Mononuclear cell (primary cell): ENCODE results near the gene GRHPR. TPM values are rescaled to one million over a fixed set of nuclear protein-coding genes. Genes with fewer than 3 reads are reported as not detected.

Experiments
- H3K27me3 ChIP-seq: 2 replicates; pipeline ENCODE4 v1.6.0; 2011; ENCODE audit warnings: low read length, control low read depth; ENCODE audit not compliant: insufficient read depth
- H3K4me1 ChIP-seq: 2 replicates; pipeline ENCODE4 v1.5.1; 2011; ENCODE audit warnings: mild to moderate bottlenecking, low read length, control low read depth; ENCODE audit not compliant: insufficient read depth
- H3K4me3 ChIP-seq: 2 replicates; pipeline ENCODE4 v1.5.1; 2011; ENCODE audit warnings: mild to moderate bottlenecking, low read length, moderate library complexity
- H3K9me3 ChIP-seq: 2 replicates; pipeline ENCODE4 v1.5.1; 2011; ENCODE audit warnings: low read depth, mild to moderate bottlenecking, control low read depth, low read length
- total RNA-seq: library from RNA; depleted of rRNA; stranded (reverse); fragments of >200 nt; gene quantifications from one replicate; pipeline ENCODE4 v1.2.3, GENCODE V29; 2012

GRHPR gene
- total RNA-seq = 56.4 TPM

DNA sequence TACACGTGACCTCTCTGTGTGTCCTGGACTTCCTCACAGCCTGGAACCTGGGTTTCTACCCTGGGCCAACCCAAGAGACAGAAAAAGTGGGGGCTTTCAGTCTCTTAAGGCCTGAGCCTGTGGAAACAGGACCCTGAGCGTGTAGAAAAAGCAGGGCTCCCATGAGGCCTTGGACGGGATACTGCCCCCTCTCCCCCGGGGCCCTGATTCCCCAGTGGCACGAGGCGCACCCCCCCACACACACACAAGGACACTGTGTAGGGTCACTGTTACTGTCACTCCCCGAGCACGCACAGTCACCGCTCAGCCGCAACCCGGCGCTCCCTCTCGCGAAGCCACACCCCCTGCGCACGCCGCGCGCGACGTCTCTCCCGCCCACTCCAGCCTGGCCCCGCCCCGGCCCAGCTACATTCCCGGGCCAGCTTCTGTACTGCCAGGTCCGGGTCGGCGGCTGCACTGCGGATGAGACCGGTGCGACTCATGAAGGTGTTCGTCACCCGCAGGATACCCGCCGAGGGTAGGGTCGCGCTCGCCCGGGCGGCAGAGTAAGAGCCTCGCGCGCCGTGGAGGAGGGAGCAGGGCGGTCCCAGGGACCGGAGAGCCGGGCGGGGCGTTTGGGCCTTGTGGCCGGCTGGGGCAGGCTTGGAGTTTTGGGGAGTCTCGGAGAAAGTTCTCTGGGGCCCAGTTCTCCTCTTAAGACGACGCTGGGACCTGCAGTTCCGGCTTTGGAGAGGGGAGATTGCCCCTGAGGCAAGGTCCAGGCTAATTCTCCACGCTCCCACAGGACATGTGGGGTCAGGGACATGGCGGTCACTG is at the start of gene GRHPR:
Gene GRHPR (plus strand): TSS at position 408 of the 816 bp plus-strand sequence. CDS start 55 bp downstream, at position 463.
- Histone ChIP-seq H3K4me1 (peaks cover 24% of the 10 kb centered on the region), H3K4me3 (peak within 1 kb of the TSS; percentile 74), H3K27me3 (no peaks in the 10 kb centered on the region), H3K9me3 (no peaks in the 10 kb centered on the region)

DNA sequence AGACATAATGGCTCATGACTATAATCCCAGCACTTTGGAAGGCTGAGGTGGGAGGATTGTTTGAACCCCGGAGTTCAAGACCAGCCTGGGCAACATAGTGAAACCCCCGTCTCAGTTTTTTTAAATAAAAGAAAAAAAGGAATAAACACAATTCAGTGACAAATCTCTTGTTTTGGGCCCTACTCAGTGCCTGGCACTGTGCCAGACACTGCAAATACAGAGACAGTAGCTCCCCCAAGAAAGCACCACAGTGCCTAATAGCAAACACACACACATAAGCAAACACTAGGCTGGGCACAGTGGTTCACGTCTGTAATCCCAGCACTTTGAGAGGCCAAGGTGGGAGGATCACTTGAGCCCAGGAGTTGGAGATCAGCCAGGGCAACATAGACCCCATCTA is 49.7 kb upstream of the GRHPR start:
- no peaks in the 10 kb centered on the region for H3K27me3 ChIP-seq
- H3K4me1 ChIP-seq = peaks cover 37% of the 10 kb centered on the region
- no peaks in the 10 kb centered on the region for H3K9me3 ChIP-seq
- no peak overlapping the region for H3K4me3 ChIP-seq

DNA sequence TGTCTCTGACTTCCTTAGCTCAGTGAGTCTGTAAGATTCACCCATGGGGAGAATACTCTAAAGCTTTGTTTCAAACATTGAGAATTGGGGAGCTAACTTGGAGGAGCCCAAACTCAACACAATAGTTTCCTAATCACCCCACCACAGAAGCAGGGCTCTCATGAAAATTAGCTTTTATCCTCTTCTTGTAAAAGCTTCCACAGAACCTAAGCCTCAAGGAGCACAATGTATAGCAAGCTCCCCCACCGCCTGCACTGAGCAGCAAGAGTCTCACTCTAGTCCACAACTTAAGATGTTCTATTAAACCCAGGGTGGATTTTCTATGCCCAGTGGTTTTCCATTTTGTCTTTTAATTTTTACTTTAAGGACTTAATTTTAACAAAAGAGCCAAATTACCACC is 48.9 kb upstream of the GRHPR start:
- Histone ChIP-seq H3K4me3 (no peak overlapping the region), H3K9me3 (no peaks in the 10 kb centered on the region), H3K4me1 (peaks cover 43% of the 10 kb centered on the region), H3K27me3 (no peaks in the 10 kb centered on the region)

DNA sequence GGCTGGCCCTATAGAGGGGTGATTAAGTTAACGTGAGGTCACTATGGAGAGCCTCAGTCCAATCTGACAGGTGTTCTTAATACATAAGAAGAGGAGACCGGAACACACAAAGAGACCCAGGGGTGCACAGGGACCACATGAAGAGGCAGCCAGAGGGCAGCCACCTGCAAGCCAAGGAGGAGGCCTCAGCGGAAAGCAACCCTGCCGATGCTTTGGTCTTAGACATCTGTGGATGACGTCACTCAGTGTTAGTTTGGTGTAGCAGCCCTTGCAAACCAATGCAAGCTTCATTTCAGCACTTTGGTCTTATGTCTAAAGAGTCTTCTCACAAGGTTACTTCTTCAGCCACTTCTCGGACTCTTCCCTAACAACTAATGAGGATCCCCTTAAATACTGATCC is 47.6 kb upstream of the GRHPR start:
- Histone ChIP-seq H3K27me3 (no peaks in the 10 kb centered on the region), H3K4me1 (peaks cover 47% of the 10 kb centered on the region), H3K9me3 (no peaks in the 10 kb centered on the region), H3K4me3 (no peak overlapping the region)

DNA sequence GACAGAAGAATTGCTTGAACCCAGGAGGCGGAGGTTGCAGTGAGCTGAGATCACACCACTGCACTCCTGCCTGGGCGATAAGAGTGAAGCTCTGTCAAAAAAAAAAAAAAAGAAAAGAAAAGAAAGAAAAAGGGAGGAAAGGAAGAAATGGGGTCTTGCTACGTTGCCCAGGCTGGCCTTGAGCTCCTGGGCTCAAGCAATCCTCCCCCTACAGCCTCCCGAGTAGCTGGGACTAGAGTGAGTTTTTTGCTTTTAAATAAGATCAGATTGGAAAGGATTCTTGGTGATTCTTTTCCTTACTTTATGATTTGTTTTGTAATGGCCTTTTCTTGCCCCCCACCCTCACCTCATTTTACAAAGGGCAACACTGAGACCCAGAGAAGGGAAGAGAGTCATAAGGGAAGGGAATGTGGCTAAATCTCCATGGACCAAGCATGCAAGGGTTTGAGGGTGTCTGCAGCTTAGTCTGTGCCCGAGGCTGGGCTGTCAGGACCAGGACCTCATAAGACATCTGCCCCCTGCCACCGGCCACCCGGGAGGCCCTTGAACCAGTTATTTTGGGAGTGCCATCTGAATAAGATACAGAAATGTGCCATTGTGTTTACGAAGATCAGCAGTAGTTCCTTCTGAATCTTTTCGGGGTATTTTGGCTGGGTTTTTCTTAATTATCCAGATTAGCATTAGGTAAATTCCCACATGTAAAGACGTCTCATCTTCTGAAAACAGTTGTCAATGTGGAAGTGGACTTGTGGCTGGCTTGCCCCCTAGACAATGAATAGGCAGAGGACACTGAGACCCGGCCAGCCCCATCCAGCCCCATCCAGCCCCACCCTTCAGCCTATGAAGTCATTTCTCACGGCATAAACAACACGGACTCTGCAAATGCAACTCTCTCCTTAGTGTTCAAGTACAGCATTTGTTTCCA is 44.5 kb upstream of the GRHPR start:
- no peak overlapping the region for H3K4me3 ChIP-seq
- H3K9me3 ChIP-seq = no peaks in the 10 kb centered on the region
- H3K4me1 ChIP-seq = peaks cover 40% of the 10 kb centered on the region
- no peaks in the 10 kb centered on the region for H3K27me3 ChIP-seq

DNA sequence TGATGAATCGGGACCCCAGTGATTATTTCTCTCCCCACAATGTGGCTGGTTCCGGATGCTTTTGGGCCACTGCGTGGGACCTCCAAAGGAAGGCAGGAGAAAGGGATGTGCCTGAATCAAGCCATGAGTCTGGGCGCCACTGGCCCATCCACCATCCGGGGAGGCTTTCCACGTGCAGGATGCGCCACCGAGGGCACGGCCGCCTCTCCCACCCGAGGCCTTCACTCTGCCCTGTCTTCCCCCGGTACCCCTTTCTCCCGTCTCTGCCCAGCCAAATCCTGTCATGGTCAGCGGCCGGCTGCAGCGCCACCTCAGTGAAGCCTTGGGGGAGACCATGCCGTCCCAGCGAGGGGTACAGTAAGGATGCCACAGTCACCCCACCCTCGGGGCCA is 43.9 kb upstream of the GRHPR start:
- H3K4me3 ChIP-seq = no peak overlapping the region
- H3K27me3 ChIP-seq = no peaks in the 10 kb centered on the region
- no peaks in the 10 kb centered on the region for H3K9me3 ChIP-seq
- H3K4me1 ChIP-seq = peaks cover 47% of the 10 kb centered on the region

DNA sequence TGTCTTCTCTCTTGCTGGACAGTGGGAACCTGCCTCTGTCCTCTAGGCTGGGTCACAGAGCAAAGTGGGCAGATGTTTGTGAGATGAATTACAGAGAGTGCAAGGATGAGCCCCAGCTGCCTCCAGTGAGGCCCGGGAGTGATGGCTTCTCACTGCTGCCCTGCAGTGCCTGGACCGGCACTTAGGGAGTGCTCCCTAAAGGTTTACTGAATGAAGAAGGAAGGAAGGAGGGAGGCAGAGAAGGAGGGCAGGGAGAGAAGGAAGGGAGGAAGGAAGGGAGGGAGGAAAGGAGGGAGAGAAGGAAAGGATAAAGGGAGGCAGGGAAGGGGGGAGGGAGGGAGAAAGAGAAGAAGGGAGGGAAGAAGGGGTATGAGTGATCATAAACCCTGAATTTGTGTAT is 42.7 kb upstream of the GRHPR start:
- H3K4me1 ChIP-seq = peaks cover 44% of the 10 kb centered on the region
- H3K4me3 ChIP-seq = no peak overlapping the region
- no peaks in the 10 kb centered on the region for H3K9me3 ChIP-seq
- H3K27me3 ChIP-seq = no peaks in the 10 kb centered on the region

DNA sequence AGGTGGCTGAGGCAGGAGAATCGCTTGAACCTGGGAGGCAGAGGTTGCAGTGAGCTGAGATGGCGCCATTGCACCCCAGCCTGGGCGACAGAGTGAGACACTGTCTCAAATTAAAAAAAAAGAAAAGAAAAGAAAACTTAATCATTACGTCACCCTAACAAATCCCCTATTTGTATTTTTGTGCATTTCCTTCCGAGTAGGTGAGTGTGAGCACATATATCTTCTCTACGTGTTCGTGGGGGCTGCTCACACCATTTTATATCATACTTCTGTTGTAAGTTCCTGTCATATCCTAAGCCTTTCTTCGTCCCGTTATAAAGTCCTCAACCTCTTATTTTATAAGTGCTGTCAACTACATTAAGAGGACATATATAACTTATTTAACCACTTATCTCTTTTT is 41.9 kb upstream of the GRHPR start:
- no peaks in the 10 kb centered on the region for H3K27me3 ChIP-seq
- H3K9me3 ChIP-seq = no peaks in the 10 kb centered on the region
- H3K4me3 ChIP-seq = no peak overlapping the region
- H3K4me1 ChIP-seq = peaks cover 44% of the 10 kb centered on the region

DNA sequence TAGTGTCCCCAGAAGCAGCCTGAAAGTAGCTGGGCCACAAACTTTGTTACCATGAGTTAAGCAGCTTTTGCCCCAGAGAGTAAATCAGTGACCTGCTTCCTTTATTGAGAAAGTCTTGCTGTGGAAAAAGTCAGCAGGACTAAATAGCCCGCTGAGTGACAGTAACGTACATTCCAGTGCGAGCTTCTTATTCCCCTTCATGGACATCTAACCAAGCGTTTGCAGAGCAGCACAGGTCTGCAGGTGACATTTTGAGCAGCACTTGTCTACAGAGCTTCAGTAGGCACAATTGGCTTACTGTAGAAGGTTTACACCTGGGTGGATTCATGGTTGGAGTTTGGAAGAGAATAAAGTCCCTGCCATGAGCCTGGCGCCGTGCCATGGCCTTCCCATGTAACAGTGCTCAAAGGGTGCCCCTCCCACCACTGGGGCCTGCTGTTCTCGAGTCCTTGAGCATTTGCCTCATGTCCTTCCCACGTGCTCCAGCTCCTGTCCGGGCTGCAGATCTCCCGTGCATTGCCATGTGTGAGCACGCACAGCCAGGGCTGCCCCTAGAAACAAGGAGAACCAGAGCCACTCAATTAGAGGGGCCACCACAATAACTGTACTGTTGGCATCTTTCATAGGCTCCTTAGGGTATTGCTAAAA is 41.3 kb upstream of the GRHPR start:
- Histone ChIP-seq H3K4me1 (peaks cover 44% of the 10 kb centered on the region), H3K4me3 (no peak overlapping the region), H3K27me3 (no peaks in the 10 kb centered on the region), H3K9me3 (no peaks in the 10 kb centered on the region)

DNA sequence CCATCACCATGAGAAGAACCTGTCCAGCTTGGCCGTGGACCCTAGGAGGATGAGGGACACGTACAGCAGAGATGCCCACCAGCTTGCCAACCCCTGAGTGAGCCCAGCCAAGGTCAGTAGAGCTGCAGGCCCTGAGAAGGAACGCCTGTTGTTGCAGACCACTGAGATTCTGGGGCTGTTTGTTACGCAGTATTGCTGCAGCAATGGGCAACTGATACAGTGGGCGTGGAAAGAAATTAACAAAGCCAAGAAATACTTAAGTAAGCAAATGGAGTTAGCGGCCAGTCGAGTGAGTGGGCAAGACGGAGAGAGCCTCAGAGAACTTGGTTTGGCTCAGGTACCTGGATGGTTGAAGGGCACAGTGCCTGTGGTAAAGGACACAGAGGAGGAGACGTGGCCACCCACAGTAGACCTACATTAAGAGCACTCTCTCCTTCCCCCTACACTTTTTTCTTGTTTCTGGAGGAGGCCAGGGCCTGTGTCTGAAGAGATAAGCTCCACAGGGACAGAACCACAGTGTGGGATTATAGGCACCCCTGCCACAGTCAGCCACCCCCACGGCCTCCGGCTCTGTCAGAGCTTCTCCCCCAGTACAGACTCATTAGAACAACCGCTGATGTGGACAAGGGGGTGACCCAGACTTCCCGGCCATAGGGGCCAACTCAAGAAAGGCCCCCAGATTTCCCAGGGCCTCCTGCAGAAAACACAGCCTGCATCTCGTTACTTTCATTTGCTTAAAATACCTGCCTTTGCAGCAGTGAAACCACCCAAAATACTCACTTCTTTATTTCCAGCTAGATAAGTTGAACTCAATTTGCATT is 40.1 kb upstream of the GRHPR start:
- Histone ChIP-seq H3K9me3 (no peaks in the 10 kb centered on the region), H3K27me3 (no peaks in the 10 kb centered on the region), H3K4me1 (peaks cover 44% of the 10 kb centered on the region), H3K4me3 (no peak overlapping the region)

DNA sequence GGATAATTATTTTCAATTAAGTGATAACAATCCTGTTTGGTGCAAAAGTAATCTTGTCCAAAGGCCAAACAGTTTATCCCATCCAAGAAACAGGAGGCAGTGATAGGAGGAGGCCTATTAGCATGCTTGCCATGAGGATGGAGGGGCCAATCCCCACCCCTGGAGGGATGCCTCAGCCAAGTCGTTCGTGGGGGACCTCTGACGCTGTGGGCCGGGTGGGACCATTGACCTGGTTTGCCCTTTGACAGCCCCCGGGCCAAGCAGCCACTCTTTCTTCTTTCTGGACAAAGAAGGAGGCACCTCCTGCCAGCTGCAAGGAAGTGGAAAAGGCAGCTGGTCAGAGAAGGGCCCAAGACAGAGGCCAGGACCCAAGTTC is 39.5 kb upstream of the GRHPR start:
- no peaks in the 10 kb centered on the region for H3K9me3 ChIP-seq
- no peak overlapping the region for H3K4me3 ChIP-seq
- no peaks in the 10 kb centered on the region for H3K27me3 ChIP-seq
- peaks cover 39% of the 10 kb centered on the region for H3K4me1 ChIP-seq

DNA sequence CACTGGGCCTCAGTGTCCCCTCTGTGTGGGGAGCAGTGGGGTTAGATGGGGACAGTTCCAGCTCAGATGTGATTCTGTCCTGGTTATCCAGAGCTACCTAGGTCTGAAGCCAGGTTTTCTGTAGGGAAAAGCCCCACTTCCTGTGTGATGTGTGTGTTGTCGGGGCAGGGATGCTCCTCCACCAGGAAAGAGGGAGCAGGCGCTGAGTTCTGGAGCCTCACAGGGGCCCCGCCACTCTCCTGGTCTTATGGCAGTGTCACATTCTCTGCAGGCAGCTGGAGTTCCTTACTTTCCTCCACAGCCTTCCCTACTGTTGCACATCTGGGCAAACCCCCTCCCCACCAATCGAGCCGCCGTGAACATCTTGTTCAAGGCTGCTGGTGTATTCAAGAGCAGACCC is 39.1 kb upstream of the GRHPR start:
- Histone ChIP-seq H3K27me3 (no peaks in the 10 kb centered on the region), H3K4me1 (peaks cover 37% of the 10 kb centered on the region), H3K4me3 (no peak overlapping the region), H3K9me3 (no peaks in the 10 kb centered on the region)

DNA sequence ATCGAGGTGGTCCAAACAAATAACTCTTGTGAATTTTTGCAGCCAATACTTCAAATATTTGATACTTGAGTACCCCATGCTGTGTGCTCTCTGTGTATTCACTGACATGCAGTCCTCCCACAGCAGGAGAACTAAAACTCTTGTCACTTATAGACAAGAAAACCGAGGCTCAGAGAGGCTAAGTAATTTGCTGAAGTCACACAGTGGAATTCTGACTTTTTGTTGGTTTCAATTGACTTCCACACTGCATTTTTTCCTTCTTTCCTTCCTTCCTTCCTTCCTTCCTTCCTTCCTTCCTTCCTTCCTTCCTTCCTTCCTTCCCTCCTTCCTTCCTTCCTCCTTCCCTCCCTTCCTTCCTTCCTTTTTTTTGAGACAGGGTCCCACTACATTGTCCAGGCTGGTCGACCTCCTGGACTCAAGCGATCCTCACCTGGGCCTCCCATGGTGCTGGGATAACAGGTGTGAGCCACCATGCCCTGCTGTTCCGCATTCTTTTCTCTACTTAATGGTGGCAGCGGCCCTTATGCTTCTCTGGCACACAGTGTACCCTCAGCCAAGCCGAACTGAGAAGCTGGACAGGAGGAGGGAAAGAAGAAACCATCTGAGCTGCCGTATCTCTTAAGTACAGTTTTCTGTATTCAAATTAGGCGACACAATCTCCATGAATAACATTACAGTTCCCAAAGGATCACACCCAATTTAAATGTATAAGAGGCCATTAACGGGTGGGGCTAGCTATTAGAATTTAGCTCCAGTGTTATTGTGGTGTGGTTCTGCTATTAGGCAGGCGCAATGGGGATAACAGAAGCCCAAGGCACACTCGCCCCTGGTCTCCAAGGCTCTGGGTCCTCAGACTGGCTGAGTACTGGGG is 38.4 kb upstream of the GRHPR start:
- peaks cover 32% of the 10 kb centered on the region for H3K4me1 ChIP-seq
- H3K9me3 ChIP-seq = no peaks in the 10 kb centered on the region
- H3K27me3 ChIP-seq = no peaks in the 10 kb centered on the region
- H3K4me3 ChIP-seq = no peak overlapping the region

DNA sequence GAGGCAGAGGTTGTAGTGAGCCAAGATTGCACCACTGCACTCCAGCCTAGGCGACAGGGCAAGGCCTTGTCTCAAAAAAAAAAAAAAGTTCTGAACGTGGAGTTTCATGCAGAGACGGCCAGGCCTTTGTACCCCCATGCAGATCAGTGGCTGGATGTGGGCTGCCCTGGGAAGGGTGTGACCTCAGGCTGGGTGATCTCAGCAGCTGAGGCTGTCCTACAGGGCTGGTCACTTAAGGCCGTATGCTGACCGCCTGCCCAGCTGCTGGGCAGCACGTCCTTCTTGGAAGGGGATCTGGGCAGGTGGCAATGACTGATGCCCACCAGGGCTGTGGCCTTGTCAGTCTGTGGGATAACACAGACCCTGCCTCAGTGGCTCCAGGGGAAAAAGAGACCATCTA is 37.2 kb upstream of the GRHPR start:
- no peaks in the 10 kb centered on the region for H3K9me3 ChIP-seq
- H3K4me3 ChIP-seq = no peak overlapping the region
- H3K4me1 ChIP-seq = peaks cover 28% of the 10 kb centered on the region
- no peaks in the 10 kb centered on the region for H3K27me3 ChIP-seq
